GM19395 (cell line): ENCODE data around the gene NCBP2.

Source experiments
- ATAC-seq: cut with Tn5 transposase; IDR thresholded peaks from one replicate; pipeline ENCODE4 v1.9.1; 2021; ENCODE audit warnings: mild to moderate bottlenecking, moderate library complexity; ENCODE audit not compliant: unreplicated experiment

Gene NCBP2

GRCh38 chr3:196942226-196942914, at the start of gene NCBP2:
Gene NCBP2, minus strand, starts transcription at chr3:196942528. Its CDS starts 25 bp downstream, at chr3:196942503.
- ATAC-seq, result peak; percentile 89

- ATAC-seq, result no peak
These were observed 49.5 kb upstream of the NCBP2 start for GRCh38 chr3:196991581-196992460.

GRCh38 chr3:196990601-196991007, 48.3 kb upstream of the NCBP2 start:
- ATAC-seq, result no peak

GRCh38 chr3:196989721-196990262, 47.5 kb upstream of the NCBP2 start:
- no peak for ATAC-seq

GRCh38 chr3:196988241-196989029, 46.1 kb upstream of the NCBP2 start:
- ATAC-seq, result no peak

GRCh38 chr3:196987022-196987421, 44.7 kb upstream of the NCBP2 start:
- no peak for ATAC-seq

GRCh38 chr3:196985954-196986885, 43.9 kb upstream of the NCBP2 start:
- no peak for ATAC-seq

GRCh38 chr3:196985298-196985697, 43.0 kb upstream of the NCBP2 start:
- ATAC-seq, result no peak

- no peak for ATAC-seq
These were observed 40.9 kb upstream of the NCBP2 start for GRCh38 chr3:196983186-196983585.

- no peak for ATAC-seq
These were observed 39.3 kb upstream of the NCBP2 start for GRCh38 chr3:196981657-196982056.

- ATAC-seq, result no peak
These were observed 37.2 kb upstream of the NCBP2 start for GRCh38 chr3:196979545-196979944.

- no peak for ATAC-seq
These were observed 34.6 kb upstream of the NCBP2 start for GRCh38 chr3:196976941-196977340.

- no peak for ATAC-seq
These were observed 33.0 kb upstream of the NCBP2 start for GRCh38 chr3:196975349-196975748.

- ATAC-seq, result no peak
These were observed 32.3 kb upstream of the NCBP2 start for GRCh38 chr3:196974661-196975060.

- no peak for ATAC-seq
These were observed 28.9 kb upstream of the NCBP2 start for GRCh38 chr3:196971094-196971698.

- no peak for ATAC-seq
These were observed 28.3 kb upstream of the NCBP2 start for GRCh38 chr3:196970547-196971093.

- ATAC-seq, result peak; percentile 42
These were observed 27.6 kb upstream of the NCBP2 start for GRCh38 chr3:196969660-196970546.

- peak; percentile 56 for ATAC-seq
These were observed 26.9 kb upstream of the NCBP2 start for GRCh38 chr3:196969134-196969659.
